Endothelial cell of umbilical vein (primary cell): Measurements from ENCODE around the gene CD200R1L.

Experiments
- EZH2 ChIP-seq: IDR thresholded peaks from 2 replicates; pipeline ENCODE4 v1.6.1; 2012; ENCODE audit warnings: borderline replicate concordance, low read depth, mild to moderate bottlenecking, moderate library complexity, low read length, inconsistent platforms; ENCODE audit not compliant: severe bottlenecking
- FOS ChIP-seq: IDR thresholded peaks from 2 replicates; pipeline ENCODE4 v1.6.1; 2011; ENCODE audit warnings: mild to moderate bottlenecking, low read length, moderate library complexity, borderline replicate concordance; ENCODE audit not compliant: insufficient read depth
- POLR2A ChIP-seq: IDR thresholded peaks from 2 replicates; pipeline ENCODE4 v1.6.1; 2012; ENCODE audit warnings: low read depth, mild to moderate bottlenecking, control low read depth, low read length
- TF ChIP-seq, protein P1 (sequence below), 2 donors: IDR thresholded peaks; 1 replicate in 1 of 2; 2 replicates in 1 of 2; pipeline ENCODE4 v1.5.1; 2011; ENCODE audit warnings: low read length in 2 of 2, mild to moderate bottlenecking in 2 of 2, moderate library complexity in 2 of 2, control low read depth in 1 of 2, inconsistent platforms in 1 of 2, low read depth in 1 of 2; ENCODE audit not compliant: insufficient read depth in 1 of 2; ENCODE audit errors: extremely low read depth in 1 of 2

DNA sequence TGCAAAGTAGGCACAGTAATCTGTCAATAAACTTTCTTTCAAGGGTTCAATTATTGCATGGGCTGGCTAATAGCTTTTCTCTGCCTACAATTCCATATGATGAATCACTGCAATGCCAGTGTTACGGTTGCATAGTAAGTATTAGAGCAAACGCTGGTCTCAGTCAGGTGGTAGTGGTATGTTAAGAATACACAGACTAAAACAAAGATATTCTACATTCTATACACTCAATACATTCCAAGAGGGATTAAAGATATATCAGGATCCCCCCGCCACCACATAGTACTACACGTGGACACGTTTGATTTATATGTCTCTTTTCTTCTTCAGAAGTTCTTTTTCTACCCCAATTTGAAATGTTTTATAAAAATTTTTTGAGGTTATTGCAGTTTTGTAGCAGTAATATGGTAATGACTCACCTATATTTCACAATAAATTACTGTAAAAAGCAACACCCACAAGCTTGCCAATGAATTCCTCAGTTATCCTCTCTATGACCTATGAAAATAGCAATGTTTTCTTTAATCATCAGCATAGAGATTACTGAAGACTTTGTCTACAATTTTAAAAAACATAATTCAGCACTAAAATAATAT, 68.2 kb downstream of the CD200R1L start:
- TF ChIP-seq, protein P1, sequence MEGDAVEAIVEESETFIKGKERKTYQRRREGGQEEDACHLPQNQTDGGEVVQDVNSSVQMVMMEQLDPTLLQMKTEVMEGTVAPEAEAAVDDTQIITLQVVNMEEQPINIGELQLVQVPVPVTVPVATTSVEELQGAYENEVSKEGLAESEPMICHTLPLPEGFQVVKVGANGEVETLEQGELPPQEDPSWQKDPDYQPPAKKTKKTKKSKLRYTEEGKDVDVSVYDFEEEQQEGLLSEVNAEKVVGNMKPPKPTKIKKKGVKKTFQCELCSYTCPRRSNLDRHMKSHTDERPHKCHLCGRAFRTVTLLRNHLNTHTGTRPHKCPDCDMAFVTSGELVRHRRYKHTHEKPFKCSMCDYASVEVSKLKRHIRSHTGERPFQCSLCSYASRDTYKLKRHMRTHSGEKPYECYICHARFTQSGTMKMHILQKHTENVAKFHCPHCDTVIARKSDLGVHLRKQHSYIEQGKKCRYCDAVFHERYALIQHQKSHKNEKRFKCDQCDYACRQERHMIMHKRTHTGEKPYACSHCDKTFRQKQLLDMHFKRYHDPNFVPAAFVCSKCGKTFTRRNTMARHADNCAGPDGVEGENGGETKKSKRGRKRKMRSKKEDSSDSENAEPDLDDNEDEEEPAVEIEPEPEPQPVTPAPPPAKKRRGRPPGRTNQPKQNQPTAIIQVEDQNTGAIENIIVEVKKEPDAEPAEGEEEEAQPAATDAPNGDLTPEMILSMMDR (IDR thresholded peaks at IDR 0.05; ENCODE audit: extremely low read depth in 1 of 2, insufficient read depth in 1 of 2, low read depth in 1 of 2, low read length in 2 of 2): no peak
- TF ChIP-seq POLR2A (no peak), EZH2 (no peak), FOS (peak; percentile 16)
